ENCODE data around the gene TBC1D5.

The TBC1D5 gene

GRCh38 chr3:17349093-17349492 lies 393.3 kb downstream of the TBC1D5 start:
- DNase-seq (ENCODE audit: low read depth), result no peak

- DNase-seq (ENCODE audit: low read depth), result no peak
Measured at GRCh38 chr3:17342119-17342518, 400.3 kb downstream of the TBC1D5 start.

- no peak for DNase-seq (ENCODE audit: low read depth)
Measured at GRCh38 chr3:17340693-17341092, 401.7 kb downstream of the TBC1D5 start.

- no peak for DNase-seq (ENCODE audit: low read depth)
Measured at GRCh38 chr3:17340261-17340660, 402.2 kb downstream of the TBC1D5 start.

DNA sequence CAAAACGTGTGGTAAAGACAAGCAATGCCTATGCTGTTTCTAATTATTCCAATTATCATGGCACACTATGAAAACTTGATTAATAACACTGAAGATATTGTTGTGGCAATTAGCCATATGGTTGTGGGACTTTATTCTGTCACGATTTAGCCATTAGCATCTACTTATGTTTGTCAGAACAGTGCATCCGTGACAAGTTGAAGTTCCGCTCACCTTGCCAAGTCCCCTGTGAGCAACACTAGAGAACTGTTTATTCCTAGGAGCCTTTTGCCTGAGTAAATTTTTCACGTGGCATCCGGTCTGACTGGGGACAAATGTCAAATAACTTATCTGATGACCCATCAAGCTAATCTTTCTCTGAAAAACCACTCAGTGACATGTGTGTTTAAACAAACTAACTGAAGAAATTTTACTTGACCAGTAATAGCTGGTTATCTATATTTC lies 403.3 kb downstream of the TBC1D5 start:
- DNase-seq (ENCODE audit: low read depth), result no peak

GRCh38 chr3:17336291-17336690 lies 406.1 kb downstream of the TBC1D5 start:
- DNase-seq (ENCODE audit: low read depth), result no peak

DNA sequence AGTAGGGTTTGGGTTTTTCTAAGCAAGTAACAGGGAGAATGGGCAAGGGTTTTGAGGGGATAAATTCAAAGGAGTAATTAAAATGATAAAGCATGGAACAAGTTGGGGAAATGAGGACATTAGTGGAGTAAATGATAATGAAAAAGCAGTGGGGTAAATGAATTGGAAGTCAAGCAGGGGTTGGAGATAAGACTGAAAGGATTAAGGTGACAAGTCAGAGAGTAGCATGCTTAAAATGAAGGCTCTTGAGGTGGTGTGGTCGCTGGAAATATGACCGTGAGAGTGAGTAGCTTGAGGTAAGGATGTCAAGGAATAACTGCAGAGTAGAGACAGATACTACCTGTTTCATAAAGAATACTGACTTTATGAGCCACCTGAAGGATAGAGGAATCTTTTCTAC lies 408.5 kb downstream of the TBC1D5 start:
- DNase-seq (ENCODE audit: low read depth), result no peak

DNA sequence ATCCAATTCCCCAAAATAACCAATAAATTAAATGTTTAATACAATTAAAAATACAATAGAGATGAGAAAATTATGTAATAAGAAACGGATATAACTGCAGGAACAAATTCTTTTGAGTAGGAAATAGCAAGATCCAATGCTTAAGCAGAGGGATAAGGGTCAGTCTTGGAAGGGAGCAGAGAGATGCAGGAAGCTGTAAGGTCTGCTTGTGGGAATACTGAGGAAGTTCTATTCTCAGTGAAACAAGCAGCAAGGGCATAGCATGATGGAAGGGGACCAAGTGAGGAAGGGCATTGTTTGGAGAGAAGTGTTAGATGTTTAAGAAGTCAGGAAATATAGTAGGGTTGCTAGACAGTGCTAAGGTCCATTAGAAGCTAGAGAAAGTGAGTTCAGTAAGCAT lies 409.0 kb downstream of the TBC1D5 start:
- DNase-seq (ENCODE audit: low read depth), result no peak

DNA sequence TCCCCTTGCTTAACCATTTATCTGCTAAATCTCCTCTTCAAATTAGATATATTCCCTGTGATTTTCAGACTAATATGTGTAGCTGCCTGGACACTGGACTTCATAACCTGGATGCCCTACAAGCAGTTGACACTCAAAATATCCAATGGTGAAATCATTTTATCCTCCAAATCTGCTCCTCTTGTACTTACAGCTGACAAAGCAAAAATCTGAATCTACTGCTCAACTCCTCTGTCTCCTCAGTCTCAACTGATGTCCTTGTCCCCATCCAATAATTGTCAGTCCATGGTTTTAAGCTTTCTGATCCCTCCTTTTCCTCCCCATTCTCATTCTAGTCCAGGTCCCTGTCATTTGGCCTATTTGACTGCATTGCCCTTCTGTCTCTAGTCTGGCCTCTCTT lies 411.8 kb downstream of the TBC1D5 start:
- DNase-seq (ENCODE audit: low read depth), result no peak

DNA sequence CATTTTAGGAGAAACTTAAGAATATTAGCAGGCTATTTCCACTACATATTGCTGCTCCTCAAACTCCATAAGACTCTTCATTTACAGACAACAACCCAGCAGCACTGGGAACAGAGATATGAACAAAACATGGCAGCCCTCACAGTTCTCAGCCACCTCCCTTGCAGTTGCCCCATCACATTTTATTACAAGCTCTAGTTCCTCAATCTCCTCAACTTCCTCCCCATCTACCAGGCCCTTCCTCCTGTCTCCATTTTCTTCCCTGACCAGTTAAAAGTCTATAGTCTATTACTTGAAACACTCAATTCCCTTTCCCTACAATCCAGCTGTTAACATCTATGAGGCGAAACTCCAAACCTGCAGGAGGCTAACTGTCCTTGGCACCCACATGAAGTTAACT lies 412.5 kb downstream of the TBC1D5 start:
- DNase-seq (ENCODE audit: low read depth), result no peak

DNA sequence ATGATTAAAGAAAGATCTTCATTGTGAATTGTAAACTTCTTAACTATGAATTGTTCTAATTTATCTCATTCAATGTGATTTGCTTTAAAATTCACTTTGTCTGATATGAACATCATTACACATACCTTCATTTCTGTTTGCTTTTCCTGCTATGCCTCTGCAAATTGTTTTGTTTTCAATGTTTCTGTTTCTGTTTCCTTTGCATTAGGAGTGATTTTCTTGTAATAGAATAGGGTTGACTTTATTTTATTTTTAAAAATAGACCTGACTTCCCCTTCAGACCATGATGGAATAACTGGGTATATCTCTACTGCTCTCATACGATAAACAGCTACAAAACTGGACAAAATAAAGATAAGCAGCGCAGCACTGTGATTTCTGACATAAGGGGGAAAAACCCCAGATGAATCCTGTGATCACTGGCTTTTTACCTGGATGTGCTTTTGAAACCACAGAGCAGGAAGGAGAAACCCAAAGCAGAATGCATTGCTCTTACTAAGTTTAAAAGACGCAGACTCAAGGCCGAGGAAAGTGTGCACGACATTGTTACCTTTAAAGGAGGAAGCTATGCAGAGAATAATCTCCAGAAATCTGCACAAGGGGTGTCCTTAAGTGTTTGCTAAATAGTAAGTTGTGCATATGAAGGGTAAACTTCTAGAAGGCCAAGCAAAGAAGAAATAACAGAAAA lies 420.2 kb downstream of the TBC1D5 start:
- no peak for DNase-seq (ENCODE audit: low read depth)

DNA sequence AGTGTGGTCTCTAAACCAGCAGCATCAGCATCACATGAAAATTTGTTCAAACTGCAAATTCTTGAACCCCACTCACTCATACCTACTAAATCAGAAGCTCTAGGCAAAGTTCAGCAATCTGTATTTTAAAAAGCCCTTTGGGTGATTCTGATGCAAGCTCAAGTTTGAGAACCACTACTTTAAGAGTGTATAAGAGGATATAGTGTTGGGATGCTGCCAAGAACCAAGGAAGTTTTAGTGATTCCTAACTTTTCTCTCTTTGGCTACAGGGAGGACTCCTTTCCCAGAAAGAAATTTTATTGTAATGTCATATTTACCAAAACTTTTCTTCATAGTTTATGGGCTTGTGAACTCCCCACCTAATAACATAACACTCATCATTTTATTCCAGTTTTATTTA lies 422.2 kb downstream of the TBC1D5 start:
- DNase-seq (ENCODE audit: low read depth), result no peak

- DNase-seq (ENCODE audit: low read depth), result no peak
Measured at GRCh38 chr3:17315897-17316296, 426.5 kb downstream of the TBC1D5 start.

DNA sequence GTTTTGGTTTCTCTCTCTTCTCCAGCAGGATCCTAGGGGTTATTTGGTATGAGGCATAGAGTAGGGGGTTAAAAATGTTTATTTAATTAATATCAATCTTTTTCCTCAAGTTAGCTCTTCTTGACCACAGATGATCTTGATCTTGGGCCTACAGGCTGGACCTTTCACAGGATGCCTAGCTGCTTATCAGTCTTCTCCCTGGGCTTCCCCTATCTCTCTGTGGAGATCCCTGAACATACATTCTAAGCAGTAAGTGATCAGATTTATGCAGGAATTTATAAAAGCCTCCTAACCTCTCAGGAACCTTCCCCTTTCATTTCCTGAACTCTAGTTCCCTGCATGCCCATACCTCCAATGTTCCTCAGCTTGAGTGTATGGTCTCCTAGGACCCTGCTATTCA lies 428.3 kb downstream of the TBC1D5 start:
- no peak for DNase-seq (ENCODE audit: low read depth)

DNA sequence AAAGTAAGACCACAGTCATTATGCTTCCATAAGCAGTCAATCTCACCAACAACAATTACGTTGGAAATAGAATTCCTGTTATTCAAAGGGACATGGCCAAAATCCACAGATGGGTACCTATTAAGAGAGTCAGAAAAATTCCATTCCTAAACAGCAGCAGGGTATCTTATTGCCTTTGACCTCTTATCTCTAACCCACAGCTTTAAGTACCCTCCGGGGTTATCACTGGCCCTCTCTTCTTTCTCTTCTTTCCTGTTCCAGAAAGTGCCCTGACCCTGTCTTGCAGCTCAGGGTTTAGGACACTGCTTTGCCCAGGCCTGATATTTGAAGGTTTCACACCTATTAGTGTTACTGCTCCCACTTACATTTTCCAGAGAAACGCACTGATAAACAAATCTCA lies 428.7 kb downstream of the TBC1D5 start:
- DNase-seq (ENCODE audit: low read depth), result no peak

- no peak for DNase-seq (ENCODE audit: low read depth)
Measured at GRCh38 chr3:17310983-17311382, 431.4 kb downstream of the TBC1D5 start.

DNA sequence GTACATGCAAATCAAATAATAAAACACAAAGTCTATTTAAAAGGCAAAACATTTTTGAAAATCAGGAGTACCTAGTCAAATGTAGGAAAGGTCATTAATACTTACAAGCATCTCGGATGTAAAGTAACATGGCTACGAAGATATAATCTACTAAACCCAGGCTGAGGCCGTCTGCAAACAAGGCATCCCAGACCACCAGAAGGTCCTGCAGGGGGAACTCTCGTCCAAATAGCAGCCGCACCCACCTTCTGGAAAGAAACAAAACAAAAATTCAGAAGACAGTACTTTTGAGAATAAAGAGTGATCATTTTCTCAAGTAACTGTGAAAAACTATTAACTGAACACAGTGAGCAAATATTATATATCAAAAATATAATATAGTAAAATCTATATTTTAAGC lies 434.5 kb downstream of the TBC1D5 start:
- DNase-seq (ENCODE audit: low read depth), result no peak

GRCh38 chr3:17307482-17307881 lies 434.9 kb downstream of the TBC1D5 start:
- no peak for DNase-seq (ENCODE audit: low read depth)

DNA sequence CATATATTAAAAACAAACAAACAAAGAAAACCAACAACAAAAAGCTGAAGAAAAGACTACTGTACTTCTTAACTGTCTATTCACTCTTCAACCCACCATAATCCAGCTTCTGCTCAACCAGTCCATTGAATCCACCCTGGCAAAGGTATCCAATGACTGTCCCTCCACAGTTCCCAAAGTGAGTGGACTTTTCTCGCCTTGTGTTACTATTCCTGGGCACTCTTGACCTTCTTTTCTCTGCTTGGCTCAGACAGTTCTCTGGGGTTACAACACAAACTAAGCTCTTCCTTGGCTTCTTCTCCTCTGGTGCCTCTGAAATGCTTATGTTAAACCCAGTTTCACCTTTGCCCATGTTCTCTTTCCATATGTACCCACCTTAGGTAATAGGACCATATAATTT lies 437.5 kb downstream of the TBC1D5 start:
- no peak for DNase-seq (ENCODE audit: low read depth)

- DNase-seq (ENCODE audit: low read depth), result peak; percentile 29
Measured at GRCh38 chr3:17302774-17303173, 439.7 kb downstream of the TBC1D5 start.

DNA sequence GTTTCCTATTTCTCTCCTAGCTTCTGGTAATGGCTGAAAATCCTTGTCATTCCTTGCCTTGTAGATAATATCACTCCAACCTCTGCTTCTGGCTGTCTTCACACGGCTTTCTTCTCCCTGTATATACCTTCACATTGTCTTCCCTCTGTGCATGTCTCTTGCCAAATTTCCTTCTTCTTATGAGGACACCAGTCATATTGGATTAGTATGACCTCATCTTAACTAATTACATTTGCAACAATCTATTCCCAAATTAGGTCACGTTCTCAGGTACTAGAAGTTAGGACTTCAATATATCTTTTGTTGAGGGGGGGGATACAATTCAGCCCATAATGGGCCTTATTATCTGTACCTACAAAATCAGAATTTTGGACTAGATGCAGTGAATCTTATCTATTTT lies 440.3 kb downstream of the TBC1D5 start:
- no peak for DNase-seq (ENCODE audit: low read depth)

DNA sequence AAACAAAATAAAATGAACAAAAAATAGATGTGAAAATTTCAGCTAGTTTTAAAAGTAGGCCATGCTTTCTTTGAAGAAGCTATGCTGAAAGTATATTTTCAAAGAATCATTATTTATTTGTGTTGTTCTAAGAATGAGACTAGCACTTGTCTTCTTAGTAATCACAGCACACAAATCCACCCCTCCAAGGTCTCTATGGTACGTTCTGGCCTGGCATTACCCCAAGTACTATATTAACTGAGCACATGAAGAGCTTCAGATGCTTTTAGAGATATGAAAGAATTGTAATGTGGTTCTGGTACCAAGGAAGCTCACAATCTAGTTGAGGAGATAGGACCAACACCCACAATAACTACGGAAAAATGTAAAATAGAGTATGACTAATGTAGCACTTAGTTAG lies 441.2 kb downstream of the TBC1D5 start:
- DNase-seq (ENCODE audit: low read depth), result no peak

DNA sequence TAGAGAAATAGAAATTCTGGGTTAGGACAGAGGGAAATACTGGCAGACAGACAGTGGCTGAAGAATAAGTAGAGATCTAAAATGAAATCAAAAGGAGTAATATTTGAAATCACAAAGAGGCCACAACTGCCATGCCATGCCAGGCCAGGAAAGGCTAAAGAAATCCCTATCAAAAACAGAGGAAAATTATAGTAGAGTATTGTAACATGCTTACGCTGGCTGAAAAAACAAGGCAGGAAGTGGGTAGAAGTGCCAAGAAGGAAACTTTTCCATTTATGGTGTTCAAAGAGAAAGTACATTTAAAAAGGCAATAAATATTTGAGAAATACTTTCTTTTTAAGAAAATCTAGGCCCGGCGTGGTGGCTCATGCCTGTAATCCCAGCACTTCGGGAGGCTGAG lies 442.0 kb downstream of the TBC1D5 start:
- no peak for DNase-seq (ENCODE audit: low read depth)

- DNase-seq (ENCODE audit: low read depth), result no peak
Measured at GRCh38 chr3:17298038-17298437, 444.4 kb downstream of the TBC1D5 start.

DNA sequence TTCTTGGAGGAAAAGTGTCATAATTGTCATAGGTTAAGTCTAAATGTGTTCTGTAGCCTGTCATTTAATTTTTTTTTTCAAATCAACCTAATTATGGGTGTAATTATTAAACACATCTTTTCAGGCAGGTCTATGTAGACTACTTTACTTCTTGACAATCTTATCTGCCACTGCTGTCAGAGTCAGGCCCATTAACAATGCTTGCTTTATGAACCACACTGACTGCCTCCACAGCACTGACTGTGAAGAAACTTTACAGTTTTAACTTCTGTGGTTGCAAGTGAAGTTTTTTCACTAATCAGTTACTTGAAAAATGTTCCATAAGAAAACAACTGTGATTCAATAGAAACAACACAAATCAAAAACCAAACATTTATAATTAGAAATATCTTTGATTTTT lies 449.9 kb downstream of the TBC1D5 start:
- DNase-seq (ENCODE audit: low read depth), result no peak

Data from GM04504 (cell line).